Mesothelial cell of epicardium (in vitro differentiated cells): ENCODE measurements around the gene EGFL8. TPM values are rescaled to one million over a fixed set of nuclear protein-coding genes. Genes with fewer than 3 reads are reported as not detected.

Source experiments
- DNase-seq, 2 experiments: peaks; one replicate each; pipeline ENCODE4 v3.0.0; 2021; ENCODE audit warnings: low spot score in 2 of 2; ENCODE audit not compliant: unreplicated experiment in 2 of 2
- H3K27ac Mint-ChIP-seq: 2 replicates; pipeline ENCODE4 v1.8.0; 2021; ENCODE audit warnings: mixed read lengths
- H3K27me3 Mint-ChIP-seq: 2 replicates; pipeline ENCODE4 v1.8.0; 2021; ENCODE audit warnings: low read depth, mixed read lengths
- H3K36me3 Mint-ChIP-seq: 2 replicates; pipeline ENCODE4 v1.8.0; 2021; ENCODE audit warnings: mixed read lengths
- H3K4me1 Mint-ChIP-seq: 2 replicates; pipeline ENCODE4 v1.8.0; 2021; ENCODE audit warnings: mixed read lengths
- H3K4me3 Mint-ChIP-seq: 2 replicates; pipeline ENCODE4 v1.8.0; 2021; ENCODE audit warnings: mild to moderate bottlenecking, moderate library complexity, mixed read lengths
- H3K9me3 Mint-ChIP-seq: 2 replicates; pipeline ENCODE4 v1.8.0; 2021; ENCODE audit warnings: mixed read lengths
- total RNA-seq: library from RNA; stranded (reverse); gene quantifications from 3 replicates; pipeline ENCODE4 v1.2.1, GENCODE V29; 2021
- TF ChIP-seq, protein P1 (sequence below): fragments of 200-600 bp; sonication (generic); IDR thresholded peaks from one replicate; pipeline ENCODE4 v1.5.0; 2021; ENCODE audit warnings: antibody characterized with exemption; ENCODE audit not compliant: unreplicated experiment

EGFL8 gene
- total RNA-seq, 1 donor from 2014 or later: 48.3 TPM

DNA sequence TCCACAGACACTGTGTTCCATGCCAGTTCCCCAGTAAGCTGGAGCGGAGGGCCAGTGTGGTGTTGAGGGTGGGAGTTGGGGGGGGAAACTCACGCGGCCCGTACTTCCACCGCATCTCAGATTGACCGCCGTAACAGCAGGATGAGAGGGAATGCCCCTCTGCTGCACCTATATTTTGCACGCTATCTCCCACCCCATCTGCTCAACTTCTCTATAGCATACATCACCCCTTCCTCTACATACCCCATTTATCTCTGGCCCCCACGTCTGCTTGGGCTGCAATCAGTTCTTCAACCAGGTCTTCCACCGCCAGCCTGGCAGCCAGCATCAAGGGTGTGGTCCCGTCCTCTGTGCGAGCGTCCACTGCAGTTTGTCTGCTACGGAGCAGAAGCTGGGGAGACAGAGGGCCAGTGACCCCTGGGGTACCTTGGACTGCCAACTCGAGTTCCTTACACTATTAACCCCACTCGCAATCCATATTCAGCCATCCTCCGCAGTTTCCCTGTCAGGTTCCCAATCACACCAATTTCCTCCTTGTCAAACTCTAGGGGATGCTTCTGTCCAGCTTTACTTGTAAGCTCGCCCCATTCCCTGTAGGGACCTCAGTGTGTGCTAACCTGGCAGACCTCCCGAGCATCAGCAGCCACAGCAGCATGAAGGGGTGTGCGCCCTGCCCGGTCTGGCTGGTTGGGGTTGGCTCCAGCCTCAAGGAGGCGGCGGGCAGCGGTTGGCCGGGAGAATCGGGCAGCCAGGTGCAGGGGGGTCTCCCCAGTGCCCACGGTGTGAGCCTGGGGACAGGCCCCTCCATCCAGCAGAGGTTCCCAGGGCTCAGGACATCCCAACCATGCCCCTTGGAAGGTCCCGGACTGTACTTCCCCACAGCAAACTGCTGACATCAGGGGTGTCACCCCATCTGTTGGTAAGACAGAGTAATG is 32.6 kb downstream of the EGFL8 start:
- H3K27ac Mint-ChIP-seq: peak overlapping the region; percentile 100
- peak overlapping the region; percentile 94 for H3K4me3 Mint-ChIP-seq
- no peaks in the 10 kb centered on the region for H3K9me3 Mint-ChIP-seq
- DNase-seq: no peak
- H3K36me3 Mint-ChIP-seq: no peaks in the 10 kb centered on the region
- peaks cover 38% of the 10 kb centered on the region for H3K4me1 Mint-ChIP-seq
- no peaks in the 10 kb centered on the region for H3K27me3 Mint-ChIP-seq
- TF ChIP-seq, protein P1, sequence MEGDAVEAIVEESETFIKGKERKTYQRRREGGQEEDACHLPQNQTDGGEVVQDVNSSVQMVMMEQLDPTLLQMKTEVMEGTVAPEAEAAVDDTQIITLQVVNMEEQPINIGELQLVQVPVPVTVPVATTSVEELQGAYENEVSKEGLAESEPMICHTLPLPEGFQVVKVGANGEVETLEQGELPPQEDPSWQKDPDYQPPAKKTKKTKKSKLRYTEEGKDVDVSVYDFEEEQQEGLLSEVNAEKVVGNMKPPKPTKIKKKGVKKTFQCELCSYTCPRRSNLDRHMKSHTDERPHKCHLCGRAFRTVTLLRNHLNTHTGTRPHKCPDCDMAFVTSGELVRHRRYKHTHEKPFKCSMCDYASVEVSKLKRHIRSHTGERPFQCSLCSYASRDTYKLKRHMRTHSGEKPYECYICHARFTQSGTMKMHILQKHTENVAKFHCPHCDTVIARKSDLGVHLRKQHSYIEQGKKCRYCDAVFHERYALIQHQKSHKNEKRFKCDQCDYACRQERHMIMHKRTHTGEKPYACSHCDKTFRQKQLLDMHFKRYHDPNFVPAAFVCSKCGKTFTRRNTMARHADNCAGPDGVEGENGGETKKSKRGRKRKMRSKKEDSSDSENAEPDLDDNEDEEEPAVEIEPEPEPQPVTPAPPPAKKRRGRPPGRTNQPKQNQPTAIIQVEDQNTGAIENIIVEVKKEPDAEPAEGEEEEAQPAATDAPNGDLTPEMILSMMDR: no peak

DNA sequence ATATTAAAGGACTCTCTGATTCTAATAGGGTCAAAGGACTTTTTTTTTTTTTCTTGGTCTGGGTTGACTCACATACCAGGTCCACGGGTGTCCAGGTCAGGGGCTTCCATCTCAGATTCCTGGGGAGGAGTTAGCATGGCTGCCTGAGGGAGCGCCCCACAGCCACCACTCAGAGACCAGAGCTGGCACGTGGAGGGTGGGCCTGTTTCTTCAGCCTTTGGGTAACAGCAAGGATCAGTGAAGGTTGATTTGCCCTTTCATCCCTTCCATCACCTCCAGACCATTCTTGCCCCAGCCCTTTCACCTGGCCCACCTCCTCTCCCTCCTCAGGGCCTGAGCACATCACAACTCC is 33.9 kb downstream of the EGFL8 start:
- Mint-ChIP-seq H3K27me3 (peaks cover under 1% of the 10 kb centered on the region), H3K9me3 (no peaks in the 10 kb centered on the region), H3K4me3 (no peak overlapping the region), H3K4me1 (peaks cover 28% of the 10 kb centered on the region), H3K27ac (peak overlapping the region; percentile 12), H3K36me3 (no peaks in the 10 kb centered on the region)
- no peak for DNase-seq
- TF ChIP-seq, protein P1: no peak

DNA sequence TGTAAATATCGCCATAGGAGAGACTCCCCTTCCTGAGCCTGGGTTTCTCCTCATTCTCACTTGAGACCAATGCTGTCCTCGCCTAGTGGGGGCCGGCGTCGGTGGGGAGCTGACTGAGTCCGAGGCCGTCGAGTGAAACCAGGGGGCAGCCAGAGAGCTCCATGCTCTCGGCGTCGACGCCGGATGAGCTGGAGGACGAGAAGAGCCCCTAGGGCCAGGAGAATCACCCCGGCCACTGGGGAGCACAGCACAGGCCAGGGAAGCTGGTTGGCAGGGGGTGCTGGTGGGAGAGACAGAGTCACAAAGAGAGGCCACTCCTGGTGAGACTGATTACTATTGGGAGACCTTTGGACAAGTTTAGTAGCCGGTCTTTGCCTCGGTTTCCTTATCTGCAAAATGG is 34.5 kb downstream of the EGFL8 start:
- DNase-seq: no peak
- Mint-ChIP-seq H3K36me3 (no peaks in the 10 kb centered on the region), H3K9me3 (no peaks in the 10 kb centered on the region), H3K4me3 (no peak overlapping the region), H3K4me1 (peaks cover 24% of the 10 kb centered on the region), H3K27ac (no peak overlapping the region), H3K27me3 (peaks cover 3% of the 10 kb centered on the region)
- TF ChIP-seq, protein P1: no peak

DNA sequence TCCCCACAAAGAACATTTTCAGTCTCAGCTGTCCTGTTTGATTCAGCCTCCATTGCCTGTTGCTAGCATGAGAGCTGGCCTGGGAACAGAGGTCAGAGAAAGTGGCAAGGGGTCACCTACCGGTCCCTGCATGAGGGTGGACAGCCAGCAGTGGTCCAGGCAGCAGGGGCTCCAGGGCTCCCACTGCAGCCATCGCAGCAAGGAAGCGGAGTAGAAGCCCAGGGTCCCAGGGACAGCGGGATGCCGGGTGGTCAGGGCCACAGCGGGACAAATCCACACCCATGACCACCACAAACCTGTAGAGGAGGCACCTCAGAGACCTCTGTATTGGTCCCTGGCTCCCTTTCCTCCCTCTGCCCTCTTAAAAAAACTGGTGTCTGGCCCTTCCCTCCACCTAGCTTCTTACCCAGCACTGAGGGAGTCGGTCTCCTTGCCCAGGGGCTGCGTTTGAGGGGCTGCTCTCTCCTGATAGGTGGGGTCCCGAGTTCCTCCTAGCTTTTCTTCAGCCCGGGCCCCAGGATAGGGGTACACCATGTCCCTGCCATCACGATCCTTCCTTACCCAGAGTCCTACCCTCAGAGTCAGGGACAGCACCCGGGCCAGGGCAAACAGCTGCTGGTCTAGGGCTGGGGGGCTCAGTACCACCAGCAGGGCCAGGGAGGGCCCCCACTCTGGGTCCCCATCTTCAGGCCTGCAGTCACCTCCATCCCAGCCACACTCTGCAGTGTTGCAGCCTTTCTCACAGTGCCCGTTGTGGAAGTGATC is 36.5 kb downstream of the EGFL8 start:
- H3K27me3 Mint-ChIP-seq: peaks cover 10% of the 10 kb centered on the region
- TF ChIP-seq, protein P1: no peak
- no peak overlapping the region for H3K4me3 Mint-ChIP-seq
- peaks cover 11% of the 10 kb centered on the region for H3K4me1 Mint-ChIP-seq
- H3K27ac Mint-ChIP-seq: no peak overlapping the region
- H3K36me3 Mint-ChIP-seq: no peaks in the 10 kb centered on the region
- no peak for DNase-seq
- no peaks in the 10 kb centered on the region for H3K9me3 Mint-ChIP-seq

DNA sequence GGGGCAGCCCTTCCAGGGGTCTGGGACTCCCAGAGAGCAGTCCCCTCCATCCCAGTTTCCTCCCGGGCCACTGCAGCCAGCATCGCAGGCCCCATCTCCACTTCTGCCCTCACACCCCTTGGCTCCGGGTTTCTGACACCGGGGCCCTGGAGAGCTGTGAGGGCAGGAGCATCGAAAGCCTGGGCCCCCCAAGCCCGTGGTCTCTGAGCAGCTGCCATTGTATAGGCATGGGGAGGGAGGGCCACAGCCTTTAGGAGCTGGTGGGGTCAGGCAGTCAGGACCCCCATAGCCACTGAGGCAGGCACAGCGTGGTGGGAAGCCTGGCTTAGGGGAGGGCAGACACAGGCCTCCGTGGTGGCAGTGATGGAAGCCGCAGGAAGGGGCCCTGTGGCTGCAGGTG is 37.8 kb downstream of the EGFL8 start:
- Mint-ChIP-seq H3K4me3 (no peak overlapping the region), H3K4me1 (peaks cover 2% of the 10 kb centered on the region), H3K9me3 (peaks cover 8% of the 10 kb centered on the region), H3K27ac (no peak overlapping the region), H3K27me3 (peaks cover 14% of the 10 kb centered on the region), H3K36me3 (no peaks in the 10 kb centered on the region)
- TF ChIP-seq, protein P1: no peak
- DNase-seq: no peak
